A673 (cell line): ENCODE results near the gene PDE11A. TPM values are rescaled to one million over a fixed set of nuclear protein-coding genes. Genes with fewer than 3 reads are reported as not detected.

Experiments used
- BruUV-seq: library from RNA; stranded (reverse); fragments of 400-500 nt; replicated peaks from 2 replicates; lab custom pipeline; 2021; lab: Mats Ljungman, UMichigan
- CTCF ChIA-PET: fragments of 300-600 bp; sonication (Branson Sonifier 250); formaldehyde crosslinking; loops from one replicate; lab custom pipeline; 2022; ENCODE audit warnings: antibody characterized with exemption; lab: Charles Lee
- POLR2A ChIA-PET: fragments of 300-600 bp; sonication (Branson Sonifier 250); formaldehyde crosslinking; loops from one replicate; lab custom pipeline; 2022; ENCODE audit warnings: antibody characterized with exemption; ENCODE audit not compliant: low non-redundant PET; lab: Charles Lee
- DNase-seq: peaks from one replicate; pipeline ENCODE4 v3.0.0-alpha.2; 2015; ENCODE audit warnings: low spot score
- H3K27ac ChIP-seq: fragments of 200-600 bp; sonication (generic); 2 replicates; pipeline ENCODE4 v1.5.1; 2016; ENCODE audit warnings: mixed run types, low read depth, mild to moderate bottlenecking, mixed read lengths, antibody characterized with exemption, low read length; ENCODE audit not compliant: poor library complexity, severe bottlenecking
- H3K27me3 ChIP-seq: fragments of 200-600 bp; sonication (generic); replicated peaks from 2 replicates; pipeline ENCODE4 v1.6.1; 2017; ENCODE audit warnings: mixed run types, low read depth, mild to moderate bottlenecking, mixed read lengths, antibody characterized with exemption, low read length; ENCODE audit not compliant: insufficient read depth, poor library complexity
- H3K36me3 ChIP-seq: fragments of 200-600 bp; sonication (generic); 2 replicates; pipeline ENCODE4 v1.6.1; 2016; ENCODE audit warnings: mixed run types, mild to moderate bottlenecking, mixed read lengths, antibody characterized with exemption, low read length; ENCODE audit not compliant: insufficient read depth, poor library complexity, severe bottlenecking
- H3K4me1 ChIP-seq: fragments of 200-600 bp; sonication (generic); 2 replicates; pipeline ENCODE4 v1.6.1; 2017; ENCODE audit warnings: mixed run types, mild to moderate bottlenecking, mixed read lengths, antibody characterized with exemption, low read length; ENCODE audit not compliant: insufficient read depth, poor library complexity, severe bottlenecking
- H3K4me3 ChIP-seq: fragments of 200-600 bp; sonication (generic); 2 replicates; pipeline ENCODE4 v1.5.1; 2016; ENCODE audit warnings: low read depth, mixed run types, mild to moderate bottlenecking, mixed read lengths, low read length; ENCODE audit not compliant: poor library complexity, severe bottlenecking
- H3K9me3 ChIP-seq: fragments of 200-600 bp; sonication (generic); 2 replicates; pipeline ENCODE4 v1.6.1; 2016; ENCODE audit warnings: mixed run types, low read depth, mild to moderate bottlenecking, mixed read lengths, antibody characterized with exemption, low read length; ENCODE audit not compliant: poor library complexity, severe bottlenecking
- EZH2 ChIP-seq: fragments of 200-600 bp; sonication (generic); IDR thresholded peaks from 2 replicates; pipeline ENCODE4 v1.6.1; 2017; ENCODE audit warnings: borderline replicate concordance, low read depth, mild to moderate bottlenecking, mixed read lengths, antibody characterized with exemption, low read length; ENCODE audit not compliant: poor library complexity, severe bottlenecking
- intact Hi-C: fragments of 100-400 bp; cut with micrococcal nuclease; formaldehyde crosslinking; loops from one replicate; pipeline ENCODE4 v1.10.0; 2022; ENCODE audit not compliant: unreplicated experiment
- total RNA-seq: library from RNA; stranded (reverse); gene quantifications from 2 replicates; pipeline ENCODE4 v1.2.3, GENCODE V29; 2021
- TF ChIP-seq, protein P1 (sequence below): fragments of 300-800, 200-600 bp; sonication (generic); conservative IDR thresholded peaks from 2 replicates; pipeline ENCODE4 v1.5.1; 2017; ENCODE audit warnings: low read depth, mild to moderate bottlenecking, antibody characterized with exemption, low read length, moderate library complexity, mixed read lengths

The PDE11A gene
- total RNA-seq, 1 experiment from 2014 or later: not detected

DNA sequence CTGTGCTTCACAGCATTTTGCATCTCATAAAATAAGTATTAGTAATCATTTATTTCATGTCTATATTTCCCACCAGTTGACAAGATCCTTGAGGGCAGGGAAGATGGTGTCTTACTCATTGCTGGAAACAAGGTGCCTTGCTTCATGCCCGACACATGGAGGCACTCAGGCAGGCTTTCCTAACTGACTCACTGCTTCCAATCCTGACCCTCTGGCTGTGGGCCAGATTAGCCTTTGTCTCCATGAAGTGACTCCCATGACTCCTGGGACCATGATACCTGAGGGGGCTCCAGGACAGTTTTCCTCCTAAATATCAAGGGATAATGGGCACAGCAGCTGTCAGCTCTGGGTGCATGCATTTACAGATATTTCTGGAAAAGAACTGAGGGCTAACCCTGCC is 405.0 kb downstream of the PDE11A start:
- DNase-seq: no peak
- ChIA-PET CTCF (interaction anchor here (0.6 kb wide), 1 partner anchor 74 kb away, joined by 3 read pairs; no protein-coding TSS in a partner anchor), POLR2A (interaction anchor here (0.6 kb wide), 1 partner anchor 26 kb away, joined by 3 read pairs; no protein-coding TSS in a partner anchor)
- Histone ChIP-seq H3K4me1 (peaks cover 23% of the 10 kb centered on the region), H3K27ac (no peak overlapping the region), H3K36me3 (no peaks in the 10 kb centered on the region), H3K4me3 (no peak overlapping the region), H3K27me3 (no peaks in the 10 kb centered on the region), H3K9me3 (no peaks in the 10 kb centered on the region)
- intact Hi-C loops: no loop called here
- BruUV-seq: no TSS peak
- no peak for TF ChIP-seq EZH2

DNA sequence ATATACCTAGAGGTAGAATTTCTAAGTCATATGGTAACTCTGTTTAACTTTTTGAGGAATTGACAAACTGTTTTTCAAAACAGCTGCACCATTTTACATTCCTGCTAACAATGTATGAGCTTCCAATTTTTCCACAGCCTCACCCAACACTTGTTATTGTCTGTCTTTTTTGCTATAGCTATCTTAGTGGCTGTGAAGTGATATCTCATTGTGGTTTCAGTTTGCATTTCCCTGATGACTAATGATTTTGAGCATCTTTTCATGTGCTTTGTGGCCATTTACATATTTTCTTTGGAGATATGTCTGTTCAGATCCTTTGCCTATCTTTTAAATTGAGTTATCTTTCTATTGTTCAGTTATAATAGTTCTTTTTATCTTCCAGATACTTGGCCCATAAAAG is 406.2 kb downstream of the PDE11A start:
- TF ChIP-seq, protein P1, sequence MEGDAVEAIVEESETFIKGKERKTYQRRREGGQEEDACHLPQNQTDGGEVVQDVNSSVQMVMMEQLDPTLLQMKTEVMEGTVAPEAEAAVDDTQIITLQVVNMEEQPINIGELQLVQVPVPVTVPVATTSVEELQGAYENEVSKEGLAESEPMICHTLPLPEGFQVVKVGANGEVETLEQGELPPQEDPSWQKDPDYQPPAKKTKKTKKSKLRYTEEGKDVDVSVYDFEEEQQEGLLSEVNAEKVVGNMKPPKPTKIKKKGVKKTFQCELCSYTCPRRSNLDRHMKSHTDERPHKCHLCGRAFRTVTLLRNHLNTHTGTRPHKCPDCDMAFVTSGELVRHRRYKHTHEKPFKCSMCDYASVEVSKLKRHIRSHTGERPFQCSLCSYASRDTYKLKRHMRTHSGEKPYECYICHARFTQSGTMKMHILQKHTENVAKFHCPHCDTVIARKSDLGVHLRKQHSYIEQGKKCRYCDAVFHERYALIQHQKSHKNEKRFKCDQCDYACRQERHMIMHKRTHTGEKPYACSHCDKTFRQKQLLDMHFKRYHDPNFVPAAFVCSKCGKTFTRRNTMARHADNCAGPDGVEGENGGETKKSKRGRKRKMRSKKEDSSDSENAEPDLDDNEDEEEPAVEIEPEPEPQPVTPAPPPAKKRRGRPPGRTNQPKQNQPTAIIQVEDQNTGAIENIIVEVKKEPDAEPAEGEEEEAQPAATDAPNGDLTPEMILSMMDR: no peak
- no peak for TF ChIP-seq EZH2
- CTCF ChIA-PET: no interaction called here
- no peaks in the 10 kb centered on the region for H3K27me3 ChIP-seq
- intact Hi-C loops: no loop called here
- H3K9me3 ChIP-seq: no peaks in the 10 kb centered on the region
- no peak overlapping the region for H3K4me3 ChIP-seq
- no TSS peak for BruUV-seq
- H3K4me1 ChIP-seq: peaks cover 30% of the 10 kb centered on the region
- no peaks in the 10 kb centered on the region for H3K36me3 ChIP-seq
- no peak for DNase-seq
- POLR2A ChIA-PET: no interaction called here
- no peak overlapping the region for H3K27ac ChIP-seq

DNA sequence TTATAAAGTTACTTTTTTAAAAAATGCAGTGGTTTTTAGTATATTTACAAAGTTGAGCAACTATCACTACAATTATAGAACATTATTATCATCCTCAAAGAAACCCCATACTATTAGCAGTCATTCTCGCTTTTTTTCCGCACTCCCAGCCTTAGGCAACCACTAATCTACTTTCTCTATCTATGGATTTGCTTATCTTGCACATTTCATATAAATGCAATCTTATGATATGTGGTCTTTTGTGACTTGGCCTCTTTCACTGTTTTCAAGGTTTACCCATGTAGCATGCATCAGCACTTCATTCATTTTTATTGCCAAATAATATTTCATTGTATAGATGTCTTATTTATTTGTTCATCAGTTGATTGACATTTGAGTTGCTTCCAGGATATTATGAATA is 406.6 kb downstream of the PDE11A start:
- no TSS peak for BruUV-seq

More for the DNA sequence above, 406.6 kb downstream of the PDE11A start:
- intact Hi-C loops: no loop called here
- ChIA-PET POLR2A (no interaction called here), CTCF (no interaction called here)
- Histone ChIP-seq H3K27me3 (no peaks in the 10 kb centered on the region), H3K27ac (no peak overlapping the region), H3K4me3 (no peak overlapping the region), H3K4me1 (peaks cover 27% of the 10 kb centered on the region), H3K36me3 (no peaks in the 10 kb centered on the region), H3K9me3 (no peaks in the 10 kb centered on the region)
- no peak for DNase-seq
- no peak for TF ChIP-seq EZH2
- TF ChIP-seq, protein P1: no peak
